ENCODE measurements around the gene CPNE8.

DNA sequence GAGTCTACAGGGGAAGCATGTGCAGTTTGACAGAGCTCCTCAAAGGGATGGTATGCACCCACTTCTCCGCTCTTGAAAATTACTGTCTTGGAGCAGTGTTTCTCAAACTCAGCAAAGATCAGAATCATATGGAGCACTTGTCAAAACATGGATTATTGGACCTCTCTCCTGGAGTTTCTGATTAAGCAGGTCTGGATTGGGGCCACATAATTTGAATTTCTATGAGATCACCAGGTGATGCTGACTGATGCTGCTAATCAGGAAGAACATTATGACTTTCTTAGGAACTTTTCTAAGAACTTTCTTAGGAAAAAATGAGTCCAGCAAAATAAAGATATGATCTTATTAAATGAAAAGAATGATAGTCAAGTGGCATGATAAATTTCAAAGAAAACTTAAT is 144.3 kb downstream of the CPNE8 start:
- TF ChIP-seq, protein P1, sequence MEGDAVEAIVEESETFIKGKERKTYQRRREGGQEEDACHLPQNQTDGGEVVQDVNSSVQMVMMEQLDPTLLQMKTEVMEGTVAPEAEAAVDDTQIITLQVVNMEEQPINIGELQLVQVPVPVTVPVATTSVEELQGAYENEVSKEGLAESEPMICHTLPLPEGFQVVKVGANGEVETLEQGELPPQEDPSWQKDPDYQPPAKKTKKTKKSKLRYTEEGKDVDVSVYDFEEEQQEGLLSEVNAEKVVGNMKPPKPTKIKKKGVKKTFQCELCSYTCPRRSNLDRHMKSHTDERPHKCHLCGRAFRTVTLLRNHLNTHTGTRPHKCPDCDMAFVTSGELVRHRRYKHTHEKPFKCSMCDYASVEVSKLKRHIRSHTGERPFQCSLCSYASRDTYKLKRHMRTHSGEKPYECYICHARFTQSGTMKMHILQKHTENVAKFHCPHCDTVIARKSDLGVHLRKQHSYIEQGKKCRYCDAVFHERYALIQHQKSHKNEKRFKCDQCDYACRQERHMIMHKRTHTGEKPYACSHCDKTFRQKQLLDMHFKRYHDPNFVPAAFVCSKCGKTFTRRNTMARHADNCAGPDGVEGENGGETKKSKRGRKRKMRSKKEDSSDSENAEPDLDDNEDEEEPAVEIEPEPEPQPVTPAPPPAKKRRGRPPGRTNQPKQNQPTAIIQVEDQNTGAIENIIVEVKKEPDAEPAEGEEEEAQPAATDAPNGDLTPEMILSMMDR (IDR thresholded peaks at IDR 0.05; ENCODE audit: low read length) = no peak
- TF ChIP-seq EZH2phosphoT487 (IDR thresholded peaks at IDR 0.05; ENCODE audit: low read length) (no peak), EZH2 (optimal IDR thresholded peaks at IDR 0.05; ENCODE audit: low read depth, low read length) (no peak)
